Glomerular endothelial cell (primary cell): ENCODE measurements around the gene KRT13. TPM values are rescaled to one million over a fixed set of nuclear protein-coding genes. Genes with fewer than 3 reads are reported as not detected.
"Not testable (repeated sequence)": the region's sequence is repeated elsewhere in the genome, so short reads cannot be mapped to it uniquely, and the experiment has no call there.

Experiments
- DNase-seq: peaks from one replicate; pipeline ENCODE4 v3.0.0-alpha.2; 2011; ENCODE audit warnings: low read depth, low spot score; ENCODE audit errors: extremely low read depth
- total RNA-seq: library from RNA; depleted of rRNA; stranded (reverse); fragments of >200 nt; gene quantifications from 2 replicates; pipeline ENCODE4 v1.2.3, GENCODE V29; 2015

KRT13 gene
- total RNA-seq, result not detected in 2 replicates

DNA sequence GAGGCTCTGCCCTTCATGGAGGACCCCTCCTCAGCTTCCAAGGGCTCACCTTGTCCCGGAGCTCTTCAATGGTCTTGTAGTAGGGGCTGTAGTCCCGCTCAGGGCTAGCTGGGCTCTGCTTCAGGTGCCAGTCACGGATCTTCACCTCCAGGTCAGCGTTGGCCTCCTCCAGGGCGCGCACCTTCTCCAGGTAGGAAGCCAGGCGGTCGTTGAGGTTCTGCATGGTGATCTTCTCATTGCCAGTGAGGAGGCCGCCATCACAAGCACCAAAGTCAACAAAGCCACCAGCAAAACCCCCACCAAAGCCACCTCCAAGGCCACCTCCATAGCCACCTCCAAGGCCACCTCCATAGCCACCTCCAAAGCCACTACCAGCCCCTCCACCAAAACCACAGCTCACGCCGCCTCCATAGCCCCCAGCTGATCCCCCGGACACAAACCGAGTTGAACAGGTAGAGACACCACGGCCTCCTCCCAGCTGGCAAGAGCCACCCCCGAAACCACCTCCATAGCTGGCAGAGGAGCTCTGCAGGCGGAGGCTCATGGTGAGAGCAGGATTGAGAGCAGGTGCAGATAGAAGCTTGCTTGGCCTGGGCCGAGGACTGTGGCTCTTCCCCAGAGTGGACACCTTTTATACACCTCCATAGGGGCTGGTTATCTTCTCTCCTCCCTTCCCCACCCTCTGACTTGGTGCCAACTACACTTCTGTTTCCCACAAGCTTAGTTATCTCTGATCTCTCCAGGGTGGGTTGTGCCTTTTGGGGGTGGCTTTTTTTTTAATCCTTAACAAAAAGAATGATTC, at the start of gene KRT13:
TSS of gene KRT13 (minus strand) at position 606 of the 802 bp plus-strand sequence. CDS start at position 544, 62 bp downstream.
- DNase-seq, result no peak

DNA sequence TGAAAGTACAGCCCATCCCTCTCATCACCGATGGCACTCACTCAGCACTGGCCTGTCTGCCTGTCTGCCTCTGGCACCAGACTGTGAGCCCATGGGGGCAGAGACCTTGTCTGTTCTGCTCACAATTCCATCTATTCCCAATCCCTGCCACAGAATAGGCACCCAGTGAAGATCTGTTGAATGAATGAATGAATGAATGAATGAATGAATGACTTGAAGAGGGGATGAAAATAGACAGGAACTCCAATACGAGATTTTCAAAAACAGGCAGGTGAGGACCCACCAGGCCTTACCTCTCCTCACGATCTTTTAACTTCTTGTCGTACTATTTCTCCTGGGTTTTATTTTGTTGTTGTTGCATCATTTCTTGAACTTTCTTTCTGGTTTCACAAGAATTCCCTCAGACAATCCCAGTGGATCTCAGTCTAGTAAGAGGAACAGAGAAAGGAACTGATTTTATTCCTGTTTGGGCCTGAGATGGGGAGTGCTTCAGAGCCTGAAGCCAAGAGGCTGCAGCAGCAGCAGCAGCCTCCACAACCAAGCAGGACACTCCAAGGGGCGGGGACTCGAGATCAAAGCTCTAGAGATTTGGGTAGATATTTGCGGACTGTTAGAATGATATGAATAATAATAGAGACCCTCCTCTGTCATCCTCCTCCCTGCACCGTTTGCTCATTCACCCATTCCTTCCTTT, 48.7 kb upstream of the KRT13 start:
- no peak for DNase-seq

DNA sequence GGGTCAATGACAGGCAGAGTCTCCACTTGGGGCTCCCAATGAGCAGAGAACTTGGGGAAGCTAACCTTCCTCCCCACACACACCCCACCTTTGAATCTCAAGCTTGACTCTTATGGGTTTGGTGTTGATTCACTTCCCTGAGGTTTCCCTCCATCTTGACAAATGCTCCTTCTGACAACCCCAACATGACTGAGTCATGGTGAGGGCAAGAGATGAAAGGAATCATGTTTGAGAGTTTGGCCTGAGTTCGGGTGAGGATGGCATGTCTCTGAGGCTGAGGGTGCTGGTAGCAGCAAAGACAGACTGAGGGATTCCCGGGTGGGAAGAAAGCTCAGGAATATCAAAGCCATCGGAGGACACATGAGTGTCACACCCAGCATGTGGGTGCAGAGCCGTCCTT, 47.8 kb upstream of the KRT13 start:
- no peak for DNase-seq

DNA sequence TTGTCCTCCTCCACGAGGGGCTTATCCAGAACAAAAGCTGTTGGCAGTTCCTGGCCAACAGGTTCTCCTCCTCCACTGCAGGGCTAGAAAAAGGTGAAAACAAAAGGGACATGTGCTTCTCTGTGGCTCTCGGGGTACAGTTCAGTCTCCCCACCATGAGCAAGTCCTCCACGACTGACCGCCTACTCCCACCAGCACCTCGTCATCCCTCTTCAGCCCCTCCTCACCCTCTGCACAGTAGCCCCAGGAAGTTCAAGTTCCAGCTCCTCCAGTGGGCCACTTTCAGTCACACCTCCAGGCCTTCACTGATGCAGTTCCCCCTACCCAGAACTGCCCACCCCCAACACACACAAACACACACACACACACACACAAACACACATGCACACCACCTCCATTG, 47.0 kb upstream of the KRT13 start:
- no peak for DNase-seq

DNA sequence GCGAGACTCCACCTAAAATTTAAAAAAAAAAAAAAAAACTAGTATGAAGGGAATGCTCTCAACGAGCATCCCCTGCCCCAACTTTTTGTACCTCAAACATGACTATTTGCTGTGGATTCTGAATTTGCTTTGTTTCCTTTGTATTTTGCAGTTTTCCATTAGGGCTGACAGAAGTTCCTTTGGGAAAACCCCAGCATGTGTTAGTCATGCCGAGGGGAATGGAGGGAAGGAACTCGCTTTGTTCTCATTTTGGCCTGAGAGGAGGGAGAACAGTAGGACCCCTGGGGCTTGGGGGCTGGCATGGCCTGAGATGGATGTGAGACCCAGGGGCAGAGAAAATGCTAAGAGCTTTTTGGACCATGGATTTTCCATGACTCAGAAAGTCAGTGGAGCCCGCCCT, 46.0 kb upstream of the KRT13 start:
- DNase-seq, result no peak

DNA sequence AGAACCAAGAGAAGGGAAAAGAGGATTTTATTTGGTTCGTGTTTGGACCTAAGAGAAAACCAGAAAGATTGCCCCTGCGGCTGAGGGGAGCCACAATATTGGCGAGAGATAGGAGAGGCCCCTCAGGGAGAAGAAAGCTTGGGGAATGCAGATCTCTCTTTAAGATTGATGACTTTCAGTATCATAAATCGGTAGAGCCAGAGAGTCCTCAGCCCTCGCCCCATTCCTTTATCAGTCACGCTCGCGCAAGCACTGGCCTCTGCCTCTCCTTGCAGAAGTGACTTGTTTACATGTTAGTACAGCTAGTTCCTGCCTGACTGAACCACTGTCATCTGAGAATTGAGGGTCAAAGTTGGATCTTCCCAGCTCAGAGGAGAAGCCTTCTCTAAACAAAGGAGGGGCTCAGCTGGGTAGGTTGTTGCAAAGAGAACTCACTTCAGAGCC, 44.2 kb upstream of the KRT13 start:
- DNase-seq, result no peak

DNA sequence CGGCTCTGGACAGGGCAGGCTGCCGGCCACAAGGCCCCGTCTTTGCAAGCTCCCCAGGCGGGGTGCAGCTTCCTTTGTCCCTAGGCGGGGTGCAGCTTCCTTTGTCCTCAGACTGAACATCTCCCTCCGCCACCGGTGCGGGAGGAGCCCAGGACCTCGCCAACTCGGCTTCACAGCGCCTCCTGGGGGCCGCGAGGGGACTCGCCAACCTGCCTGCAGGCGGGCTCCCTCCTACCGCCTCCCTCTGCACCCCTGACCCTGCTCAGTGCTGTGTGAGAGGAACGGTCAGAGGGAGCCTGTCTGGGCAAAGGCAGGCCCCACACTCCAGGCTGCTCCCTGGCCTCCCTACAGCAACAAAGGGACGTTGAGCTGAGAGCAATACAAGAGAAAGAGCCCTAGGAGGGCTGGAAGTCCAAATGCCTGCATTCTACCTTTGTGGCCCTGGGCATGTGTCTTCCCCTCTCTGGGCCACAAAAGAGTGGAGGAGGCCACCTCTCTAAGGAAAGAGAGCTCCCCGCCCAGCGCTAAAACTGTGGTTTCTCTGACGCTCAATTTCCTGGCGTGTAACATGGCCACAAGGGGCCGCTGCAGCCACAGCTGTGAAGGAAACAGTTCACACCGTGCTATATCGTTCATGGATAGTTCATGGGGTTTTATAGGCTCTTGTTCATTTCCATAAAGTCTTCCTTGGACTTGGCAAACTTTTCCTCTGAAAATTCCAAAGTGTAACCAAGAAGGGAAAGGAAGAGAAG, 43.6 kb upstream of the KRT13 start:
- no peak for DNase-seq

DNA sequence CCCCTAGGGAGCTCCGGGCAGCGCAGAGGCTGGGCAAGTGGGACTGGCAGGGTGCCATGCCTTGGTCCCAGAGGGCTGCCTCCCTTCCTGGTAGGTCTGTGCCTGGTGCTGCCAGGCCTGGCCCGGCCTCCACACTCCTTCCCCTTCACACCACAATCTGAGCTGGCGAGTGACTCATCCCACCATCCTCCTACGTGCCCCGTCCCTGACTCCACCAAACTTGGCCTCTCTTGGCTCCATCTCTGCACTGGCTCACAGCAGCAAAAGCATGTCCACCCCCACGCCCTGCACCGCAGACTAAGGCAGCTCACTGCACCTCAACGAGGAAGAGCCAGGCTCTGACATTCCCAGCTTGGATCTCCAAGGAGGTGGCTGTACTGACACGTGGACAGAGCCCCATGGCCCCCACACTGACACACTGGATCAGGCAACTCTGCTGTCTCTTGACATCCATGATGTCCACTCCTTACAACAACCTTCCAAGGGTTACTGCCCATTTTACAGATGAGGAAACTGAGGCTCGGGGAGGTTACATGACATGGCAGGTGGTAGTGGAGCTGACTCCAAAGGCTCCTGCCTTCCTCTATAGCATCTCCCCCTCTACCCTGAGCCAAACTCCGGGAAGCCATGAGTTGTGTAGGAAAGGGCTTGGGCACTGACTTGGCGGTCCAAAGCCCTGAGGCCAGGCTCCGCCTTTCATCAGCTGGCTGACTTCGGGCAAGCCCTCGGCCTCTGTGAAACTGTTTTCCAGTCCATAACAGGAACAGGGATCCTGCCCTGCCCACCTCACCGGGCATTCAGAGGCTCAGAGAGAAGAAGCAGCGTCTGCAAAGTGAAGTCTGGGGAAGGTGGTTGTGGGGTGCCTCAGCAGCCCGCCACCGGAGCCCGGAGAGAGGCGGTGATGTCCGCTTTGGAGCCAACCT, 42.8 kb upstream of the KRT13 start:
- DNase-seq, result no peak

DNA sequence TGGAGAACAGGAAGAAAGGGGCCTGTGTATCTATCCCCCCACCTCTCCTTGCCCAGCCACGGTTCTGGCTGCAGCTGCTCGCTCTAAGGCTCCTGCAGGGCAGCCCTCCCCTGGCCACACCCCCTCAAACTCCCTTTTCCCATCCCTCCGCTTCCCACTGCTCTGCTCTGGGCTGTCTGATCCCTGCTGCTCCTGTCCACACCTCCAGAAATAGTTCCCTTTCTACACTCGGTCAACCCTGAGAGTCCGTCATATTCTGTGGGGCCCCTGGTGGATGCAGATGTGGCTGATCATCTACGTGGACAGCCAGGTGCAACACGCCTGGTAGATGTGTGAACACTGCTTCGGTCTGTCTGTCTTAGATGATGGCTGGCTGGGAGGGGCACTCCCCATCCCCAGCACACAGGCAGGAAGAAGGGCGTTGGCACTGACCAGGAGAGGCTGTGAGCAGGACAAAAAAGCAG, 42.0 kb upstream of the KRT13 start:
- DNase-seq, result no peak

DNA sequence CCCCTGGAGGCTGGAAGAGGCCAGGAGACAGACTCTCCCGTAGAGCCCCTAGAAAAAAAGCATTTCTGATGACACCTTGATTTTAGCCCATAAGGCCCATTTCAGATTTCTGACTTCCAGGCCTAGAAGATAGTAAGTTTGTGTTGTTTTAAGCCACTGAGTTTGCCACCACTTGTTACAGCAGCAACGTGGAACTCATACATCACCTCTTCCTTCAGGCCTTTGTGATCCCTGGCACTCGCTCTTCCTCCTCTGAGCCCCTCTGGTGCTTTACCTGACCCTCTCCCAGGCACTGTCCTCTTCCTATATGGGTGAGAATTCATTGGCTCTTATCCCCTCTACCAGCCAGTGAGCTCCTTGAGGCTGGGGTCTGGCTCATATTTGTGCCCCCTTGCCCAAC, 41.4 kb upstream of the KRT13 start:
- no peak for DNase-seq

DNA sequence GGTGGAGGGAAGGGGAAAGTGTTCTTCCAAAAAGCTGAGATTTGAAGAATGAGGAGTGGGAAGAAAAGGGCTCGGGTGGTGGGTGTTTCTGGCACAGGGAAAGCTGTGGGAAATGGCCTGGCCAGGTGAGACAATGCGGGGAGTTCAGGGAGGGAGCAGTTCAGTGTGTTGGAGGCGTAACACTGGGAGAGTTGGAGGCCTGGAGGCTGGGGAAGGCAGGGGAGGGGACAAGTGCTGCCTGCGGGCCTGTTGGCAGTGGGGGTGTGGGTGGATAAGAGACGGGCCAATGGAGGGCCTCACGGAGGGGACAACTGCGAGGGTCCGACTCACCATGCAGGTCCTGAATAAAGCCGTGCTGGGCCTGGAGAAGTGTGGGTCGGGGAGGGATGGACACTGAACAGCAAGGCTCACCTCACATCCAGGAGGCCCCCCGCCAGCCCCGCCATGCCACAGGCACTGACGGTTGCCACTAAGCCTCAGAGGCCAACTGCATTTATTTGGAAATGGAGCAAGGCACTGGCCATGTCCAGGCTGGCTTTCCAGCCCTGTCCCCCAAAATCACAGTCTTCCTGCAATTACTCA, 40.5 kb upstream of the KRT13 start:
- no peak for DNase-seq

DNA sequence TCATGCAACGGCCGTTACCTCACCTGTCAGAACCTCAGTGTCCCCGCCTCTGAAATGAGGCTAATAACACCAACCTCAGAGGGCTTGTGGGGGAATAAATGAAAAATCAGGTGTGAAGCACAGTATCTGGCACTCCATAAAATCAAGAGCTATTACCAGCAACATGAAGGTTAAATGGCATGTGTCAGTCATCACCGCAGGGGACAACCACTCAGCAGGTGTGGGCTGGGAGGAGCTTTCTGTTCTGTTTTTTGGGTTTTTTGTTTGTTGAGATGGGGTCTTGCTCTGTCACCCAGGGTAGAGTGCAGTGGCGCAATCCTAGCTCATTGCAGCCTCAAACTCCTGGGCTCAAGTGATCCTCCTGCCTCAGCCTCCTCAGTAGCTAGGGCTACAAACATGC, 39.5 kb upstream of the KRT13 start:
- no peak for DNase-seq

DNA sequence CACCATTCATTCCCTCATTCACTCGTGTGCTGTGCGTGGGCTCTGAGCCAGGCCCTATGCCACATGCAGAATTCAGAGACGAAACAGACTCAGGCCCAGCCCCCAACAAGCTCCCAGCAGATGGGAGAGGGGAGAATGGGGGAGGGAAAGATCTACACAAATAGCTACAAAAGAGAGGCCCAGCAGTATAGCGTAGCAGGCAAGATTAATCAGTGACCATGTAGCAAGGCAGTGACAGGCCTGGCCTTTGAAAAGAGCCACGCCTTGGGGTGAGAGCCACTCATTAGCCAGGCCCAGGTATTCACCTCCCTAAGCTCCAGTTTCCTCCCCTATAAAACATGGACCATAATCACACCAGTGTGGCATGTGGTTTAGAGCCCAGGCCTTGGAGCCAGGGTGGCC, 39.1 kb upstream of the KRT13 start:
- DNase-seq, result no peak

DNA sequence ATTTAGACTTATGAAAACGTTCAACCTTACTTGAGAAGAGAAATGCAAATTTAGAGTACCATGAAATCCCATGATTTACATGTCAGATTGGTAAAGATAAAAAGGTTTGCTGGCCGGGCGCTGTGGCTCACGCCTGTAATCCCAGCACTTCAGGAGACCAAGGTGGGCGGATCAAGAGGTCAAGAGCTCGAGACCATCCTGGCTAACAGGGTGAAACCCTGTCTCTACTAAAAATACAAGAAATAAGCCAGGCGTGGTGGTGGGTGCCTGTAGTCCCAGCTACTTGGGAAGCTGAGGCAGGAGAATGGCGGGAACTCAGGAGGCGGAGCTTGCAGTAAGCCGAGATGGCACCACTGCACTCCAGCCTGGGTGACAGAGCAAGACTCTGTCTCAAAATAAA, 37.4 kb upstream of the KRT13 start:
- not testable (repeated sequence) for DNase-seq

DNA sequence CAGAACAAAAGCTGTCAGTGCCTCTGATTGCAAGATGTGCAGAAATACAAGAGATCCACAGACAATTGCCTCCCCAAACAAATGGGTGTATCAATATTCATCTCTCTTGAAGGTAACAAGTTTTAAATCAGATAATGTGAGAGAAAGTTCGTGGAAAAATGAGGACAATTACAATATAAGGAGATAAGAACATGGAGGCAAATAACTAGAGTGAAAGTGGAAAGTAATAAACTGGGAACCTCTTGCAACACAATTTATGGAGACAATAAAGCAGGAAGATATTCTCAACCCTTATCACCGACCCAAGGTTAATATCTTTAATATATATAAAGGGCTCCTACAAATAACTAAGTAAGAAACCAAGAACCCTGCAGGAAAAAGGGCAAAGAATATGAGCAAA, 36.9 kb upstream of the KRT13 start:
- DNase-seq, result no peak

DNA sequence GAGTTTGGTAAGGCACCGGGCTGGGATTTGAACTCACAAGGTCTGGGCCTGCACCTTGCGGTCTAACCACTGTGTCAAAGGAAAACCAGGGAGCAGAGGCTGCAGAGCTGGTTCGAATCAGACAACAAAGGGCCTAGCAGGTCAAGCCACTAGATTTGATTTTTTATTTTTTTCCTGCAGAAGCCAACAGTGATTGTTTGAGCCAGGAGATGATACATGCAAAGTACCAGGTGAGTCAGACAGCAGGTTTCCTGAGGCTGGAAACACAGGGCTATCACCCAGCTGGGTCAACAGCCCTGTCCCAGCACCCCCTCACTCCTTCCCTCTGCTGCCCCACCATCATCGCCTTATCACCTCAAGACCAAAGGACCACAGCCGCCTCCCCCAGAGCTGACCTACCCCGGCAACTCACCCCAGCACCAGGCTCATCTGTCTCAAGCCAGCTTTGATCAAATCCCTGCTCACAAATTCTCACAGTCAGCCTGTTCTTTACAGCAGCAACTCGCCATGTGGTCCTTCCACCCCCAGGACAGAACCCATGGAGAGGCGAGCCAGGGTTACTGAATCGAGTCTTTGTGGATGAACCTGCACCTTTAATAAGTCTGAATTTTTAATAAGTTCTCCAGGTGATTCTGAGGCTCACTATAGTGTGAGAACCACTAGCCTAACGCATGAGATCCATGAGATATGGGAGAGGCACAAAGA, 35.7 kb upstream of the KRT13 start:
- DNase-seq, result no peak

DNA sequence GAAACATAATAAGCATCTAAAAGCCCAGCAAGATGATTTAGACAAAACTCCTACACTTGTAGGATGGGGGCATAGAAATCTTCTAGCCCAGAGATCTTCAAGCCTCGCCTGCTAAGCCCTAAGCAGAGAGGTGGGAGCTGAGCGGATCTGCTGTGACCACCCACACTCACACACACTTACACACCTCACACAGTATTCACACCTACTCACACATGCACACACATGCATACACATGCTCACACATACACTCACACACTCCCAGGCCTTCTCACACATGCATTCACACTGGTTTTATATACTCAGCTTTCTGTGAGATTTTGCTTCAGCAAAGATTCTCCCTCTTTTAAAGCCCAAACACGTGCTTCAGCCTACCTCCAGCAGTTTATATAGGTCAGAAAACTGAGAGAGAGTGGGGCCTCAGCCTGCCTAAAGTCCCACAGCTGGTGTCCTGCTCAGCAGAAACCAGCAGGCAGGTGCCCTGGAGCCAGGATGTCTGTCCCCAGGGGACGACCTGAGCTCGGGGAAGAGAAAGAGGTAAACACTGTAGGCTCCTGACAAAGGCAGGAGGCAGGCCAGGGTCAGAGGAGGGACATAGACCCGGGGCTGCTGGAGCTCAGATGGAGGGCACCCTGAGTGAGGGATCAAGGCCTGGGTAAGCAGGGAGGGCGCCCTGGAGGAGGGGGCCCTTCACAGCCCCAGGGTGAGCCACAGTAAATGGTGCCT, 34.7 kb upstream of the KRT13 start:
- no peak for DNase-seq

DNA sequence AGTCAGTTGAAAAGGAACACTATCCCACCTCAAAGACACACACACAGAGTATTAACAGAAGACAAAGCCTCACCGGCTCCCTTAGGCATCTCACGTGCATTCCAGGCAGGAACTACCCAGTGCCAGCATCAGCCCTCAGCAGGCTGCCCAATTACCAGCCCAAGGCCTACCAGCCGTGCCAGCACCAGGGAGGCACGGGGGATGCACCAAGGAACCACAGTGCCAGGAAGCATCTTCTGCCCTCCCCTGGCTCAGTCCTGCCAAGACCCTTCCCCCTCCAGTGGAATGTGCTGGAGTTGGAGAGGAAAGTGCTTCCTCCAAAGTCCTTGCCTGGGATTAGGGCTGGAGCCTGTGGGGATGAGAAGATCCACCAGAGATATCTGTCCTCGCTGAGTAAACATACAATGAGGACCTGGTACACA, 33.7 kb upstream of the KRT13 start:
- no peak for DNase-seq

DNA sequence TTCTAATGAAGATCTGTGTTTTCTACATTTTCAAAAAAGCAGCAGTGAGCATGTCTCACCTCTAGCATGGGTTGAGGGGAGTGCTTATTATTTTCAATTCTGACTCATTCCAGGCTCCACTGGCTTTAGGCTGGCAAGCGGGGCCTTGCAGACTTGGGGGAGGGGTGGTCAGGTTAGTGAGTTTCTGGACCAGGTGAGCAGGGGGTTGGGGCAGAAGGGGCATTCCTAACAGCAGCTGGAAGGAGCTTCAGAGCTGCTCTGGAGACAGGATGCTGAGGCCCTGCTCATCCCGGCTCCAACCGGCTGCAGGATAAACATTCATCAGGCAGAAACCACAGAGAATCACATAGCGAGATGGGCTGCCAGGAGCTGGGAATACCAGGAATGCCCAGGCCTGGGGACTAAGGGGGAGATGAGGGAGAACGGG, 33.2 kb upstream of the KRT13 start:
- DNase-seq, result no peak
